GM20000 (cell line): ENCODE data around the gene RASGRP3.
A peak's percentile ranks its signal among the peaks of the same experiment; 100 is the strongest.

Experiments
- DNase-seq: peaks from one replicate; pipeline ENCODE4 v3.0.0; 2012; ENCODE audit warnings: low spot score
- TF ChIP-seq, protein P1 (sequence below): IDR thresholded peaks from 2 replicates; pipeline ENCODE4 v1.5.1; 2012; ENCODE audit warnings: mild to moderate bottlenecking, control low read depth; ENCODE audit errors: extremely low read depth, missing control alignments

RASGRP3 gene, protein sequence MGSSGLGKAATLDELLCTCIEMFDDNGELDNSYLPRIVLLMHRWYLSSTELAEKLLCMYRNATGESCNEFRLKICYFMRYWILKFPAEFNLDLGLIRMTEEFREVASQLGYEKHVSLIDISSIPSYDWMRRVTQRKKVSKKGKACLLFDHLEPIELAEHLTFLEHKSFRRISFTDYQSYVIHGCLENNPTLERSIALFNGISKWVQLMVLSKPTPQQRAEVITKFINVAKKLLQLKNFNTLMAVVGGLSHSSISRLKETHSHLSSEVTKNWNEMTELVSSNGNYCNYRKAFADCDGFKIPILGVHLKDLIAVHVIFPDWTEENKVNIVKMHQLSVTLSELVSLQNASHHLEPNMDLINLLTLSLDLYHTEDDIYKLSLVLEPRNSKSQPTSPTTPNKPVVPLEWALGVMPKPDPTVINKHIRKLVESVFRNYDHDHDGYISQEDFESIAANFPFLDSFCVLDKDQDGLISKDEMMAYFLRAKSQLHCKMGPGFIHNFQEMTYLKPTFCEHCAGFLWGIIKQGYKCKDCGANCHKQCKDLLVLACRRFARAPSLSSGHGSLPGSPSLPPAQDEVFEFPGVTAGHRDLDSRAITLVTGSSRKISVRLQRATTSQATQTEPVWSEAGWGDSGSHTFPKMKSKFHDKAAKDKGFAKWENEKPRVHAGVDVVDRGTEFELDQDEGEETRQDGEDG

DNA sequence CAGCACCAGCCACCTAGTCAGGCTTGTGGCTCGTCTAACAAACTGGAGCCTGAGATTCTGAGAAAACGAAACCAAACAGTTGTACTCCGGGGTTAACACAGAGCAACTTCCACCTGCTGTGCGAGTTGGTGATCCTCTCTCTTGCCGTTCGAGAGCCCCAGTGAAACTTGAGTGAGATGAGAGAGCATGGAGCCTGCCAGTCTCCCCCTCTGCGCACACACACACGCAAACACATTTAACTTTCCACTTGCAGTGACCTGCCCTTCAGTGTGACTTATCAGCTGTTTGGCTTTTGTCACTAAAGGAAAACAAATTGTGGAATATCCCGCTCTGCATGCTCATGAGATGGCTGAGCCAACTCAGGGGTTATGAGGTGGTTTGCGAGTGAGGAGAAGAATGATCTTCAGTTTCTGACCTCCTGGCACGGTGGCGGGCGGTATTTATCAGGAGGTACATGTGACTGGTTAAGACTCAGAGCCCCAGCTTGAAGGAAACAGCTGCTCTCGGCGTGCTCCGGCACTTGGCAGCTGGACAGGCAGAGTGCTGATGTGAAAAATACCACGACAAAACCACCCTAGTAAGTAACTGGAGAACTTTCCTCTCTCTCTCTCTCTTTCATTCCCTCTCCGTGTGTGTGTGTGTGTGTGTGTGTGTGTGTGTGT lies at the start of gene RASGRP3:
Gene RASGRP3 (plus strand): TSS at position 519 of the 662 bp plus-strand sequence. CDS start 38,488 bp downstream, outside the sequence.
- peak; percentile 55 for DNase-seq
- TF ChIP-seq, protein P1, sequence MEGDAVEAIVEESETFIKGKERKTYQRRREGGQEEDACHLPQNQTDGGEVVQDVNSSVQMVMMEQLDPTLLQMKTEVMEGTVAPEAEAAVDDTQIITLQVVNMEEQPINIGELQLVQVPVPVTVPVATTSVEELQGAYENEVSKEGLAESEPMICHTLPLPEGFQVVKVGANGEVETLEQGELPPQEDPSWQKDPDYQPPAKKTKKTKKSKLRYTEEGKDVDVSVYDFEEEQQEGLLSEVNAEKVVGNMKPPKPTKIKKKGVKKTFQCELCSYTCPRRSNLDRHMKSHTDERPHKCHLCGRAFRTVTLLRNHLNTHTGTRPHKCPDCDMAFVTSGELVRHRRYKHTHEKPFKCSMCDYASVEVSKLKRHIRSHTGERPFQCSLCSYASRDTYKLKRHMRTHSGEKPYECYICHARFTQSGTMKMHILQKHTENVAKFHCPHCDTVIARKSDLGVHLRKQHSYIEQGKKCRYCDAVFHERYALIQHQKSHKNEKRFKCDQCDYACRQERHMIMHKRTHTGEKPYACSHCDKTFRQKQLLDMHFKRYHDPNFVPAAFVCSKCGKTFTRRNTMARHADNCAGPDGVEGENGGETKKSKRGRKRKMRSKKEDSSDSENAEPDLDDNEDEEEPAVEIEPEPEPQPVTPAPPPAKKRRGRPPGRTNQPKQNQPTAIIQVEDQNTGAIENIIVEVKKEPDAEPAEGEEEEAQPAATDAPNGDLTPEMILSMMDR: no peak

DNA sequence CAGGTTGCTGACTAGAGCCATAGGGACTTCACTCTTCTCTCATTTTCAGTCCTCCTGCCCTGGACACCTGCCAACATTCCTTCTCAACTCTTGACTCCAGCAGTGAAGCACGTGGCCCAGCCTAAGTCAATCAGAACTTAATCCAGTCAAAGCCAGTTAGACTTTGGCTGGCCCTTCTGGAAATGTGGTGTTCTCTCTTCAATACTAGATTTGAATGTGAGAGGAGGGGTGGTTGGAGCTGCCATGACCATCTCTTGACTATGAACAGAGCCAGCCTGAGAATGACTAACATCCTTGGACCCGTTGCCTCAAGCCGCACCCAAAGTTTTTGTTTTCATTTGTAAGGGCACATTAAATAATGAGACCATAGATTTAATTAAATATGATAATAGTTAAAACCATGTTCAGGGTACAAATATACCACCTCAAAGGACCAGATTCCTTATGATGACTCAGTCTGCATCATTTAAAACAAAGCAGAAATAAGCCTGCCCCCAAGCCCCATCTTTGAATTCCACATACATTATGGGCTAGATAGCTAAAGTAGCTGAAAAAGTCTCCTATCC lies 49.7 kb upstream of the RASGRP3 start:
- TF ChIP-seq, protein P1: no peak
- DNase-seq: no peak

DNA sequence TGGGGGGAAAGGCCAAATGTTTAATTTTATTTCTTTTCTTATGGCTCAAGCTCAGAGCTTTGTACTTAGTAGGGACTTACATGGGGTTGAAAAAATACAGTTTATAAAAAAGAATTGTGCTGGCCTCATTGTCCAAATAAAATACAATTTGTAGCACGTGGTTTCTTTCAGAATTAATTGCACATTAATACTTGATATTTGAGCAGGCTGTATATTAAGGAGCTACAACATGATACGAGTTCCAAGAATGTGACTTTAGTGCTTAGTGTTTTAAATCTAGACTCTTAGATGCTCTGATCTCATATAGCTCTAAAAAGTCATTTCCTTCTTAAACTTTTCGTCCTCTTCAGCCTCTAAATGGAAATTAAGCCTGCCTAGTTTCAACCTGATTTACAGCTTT lies 46.4 kb upstream of the RASGRP3 start:
- TF ChIP-seq, protein P1: no peak
- no peak for DNase-seq

DNA sequence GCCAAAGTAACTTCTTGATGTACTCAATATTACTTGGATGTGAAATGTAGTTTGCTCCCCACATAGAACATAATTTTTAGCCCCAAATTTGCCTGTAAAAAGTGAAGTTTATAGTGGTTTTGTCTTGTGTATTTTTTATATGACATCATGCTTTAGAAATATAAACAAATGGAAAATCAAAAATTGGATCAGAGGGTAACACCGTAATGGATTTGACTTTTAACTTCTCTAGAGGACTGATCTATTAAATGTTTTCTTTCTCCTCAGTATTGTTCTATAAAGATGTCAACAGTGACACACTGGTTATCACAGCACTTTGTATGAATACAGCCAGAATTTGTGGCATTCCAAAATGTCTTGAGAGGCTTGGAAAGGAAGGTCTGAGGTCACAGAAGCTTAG lies 45.6 kb upstream of the RASGRP3 start:
- TF ChIP-seq, protein P1: no peak
- no peak for DNase-seq

DNA sequence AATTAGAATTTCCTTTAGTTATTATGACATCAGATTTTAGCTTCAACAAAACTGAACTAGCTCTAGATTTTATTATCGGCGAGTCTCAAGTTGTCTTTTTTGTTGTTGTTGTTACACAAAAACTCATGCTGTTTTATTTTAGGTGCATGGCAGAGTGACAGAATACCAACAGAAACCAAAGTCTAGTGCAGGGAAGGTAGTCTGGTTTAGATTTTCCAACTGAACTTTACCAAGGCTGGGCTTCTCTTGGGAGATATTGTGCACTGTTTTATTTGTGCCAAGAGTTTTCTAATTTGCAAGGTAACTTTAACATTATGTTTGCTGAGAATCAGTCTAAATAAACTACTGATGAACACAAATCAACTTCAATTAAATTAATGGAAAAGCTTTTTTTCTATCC lies 43.6 kb upstream of the RASGRP3 start:
- no peak for DNase-seq
- TF ChIP-seq, protein P1: no peak

DNA sequence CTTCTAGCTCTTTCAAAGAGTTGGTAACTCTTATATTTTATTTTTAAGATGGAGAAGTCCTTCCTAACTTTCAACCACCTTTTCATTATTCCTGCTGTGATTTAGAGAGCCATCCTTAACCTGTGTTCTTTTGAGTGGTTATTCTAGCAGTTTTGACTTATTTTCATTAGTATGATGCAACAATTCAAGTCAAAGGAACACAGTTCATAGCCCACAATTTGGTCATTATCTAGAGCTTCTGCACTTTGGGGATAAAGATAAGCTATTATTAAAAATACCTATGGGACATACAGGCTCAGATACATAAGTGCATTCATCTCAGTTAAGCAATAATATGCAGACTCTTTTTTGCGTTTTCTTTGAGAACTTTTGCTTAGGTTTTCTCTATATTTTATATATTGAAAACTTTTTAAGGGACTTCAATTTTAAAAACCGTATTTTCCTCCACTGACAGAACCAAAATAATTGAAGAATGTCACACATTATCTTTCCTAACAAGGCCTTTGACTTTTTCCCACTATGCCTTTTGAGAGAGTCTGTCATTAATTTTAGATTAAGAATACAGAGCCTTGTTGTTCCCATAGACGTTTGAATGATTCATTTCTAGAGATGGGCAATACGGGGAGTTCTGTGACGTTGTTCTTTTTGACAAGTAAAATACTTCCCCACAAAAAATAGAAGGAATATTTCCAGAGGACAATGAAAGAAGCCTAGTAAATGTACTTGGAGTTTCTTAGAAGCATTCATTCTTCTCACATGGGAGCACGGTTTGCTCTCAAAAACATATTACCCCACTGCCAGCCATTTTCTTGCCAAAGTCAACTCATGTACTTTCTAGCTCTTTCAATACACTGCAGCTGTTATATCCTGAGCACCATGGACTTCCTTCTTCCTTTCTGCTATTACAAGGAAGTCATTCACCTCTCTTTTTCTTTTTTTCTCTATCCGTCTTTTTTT lies 42.9 kb upstream of the RASGRP3 start:
- TF ChIP-seq, protein P1: no peak
- DNase-seq: no peak
